ENCODE results near the gene SLC25A42. TPM values are rescaled to one million over a fixed set of nuclear protein-coding genes. Genes with fewer than 3 reads are reported as not detected.

Gene SLC25A42
- total and polyA plus RNA-seq, 2 of the 13 experiments (the other 11 are each of a cell fraction or from before 2014, with no cell fraction given): 12.8 to 18.3 TPM

DNA sequence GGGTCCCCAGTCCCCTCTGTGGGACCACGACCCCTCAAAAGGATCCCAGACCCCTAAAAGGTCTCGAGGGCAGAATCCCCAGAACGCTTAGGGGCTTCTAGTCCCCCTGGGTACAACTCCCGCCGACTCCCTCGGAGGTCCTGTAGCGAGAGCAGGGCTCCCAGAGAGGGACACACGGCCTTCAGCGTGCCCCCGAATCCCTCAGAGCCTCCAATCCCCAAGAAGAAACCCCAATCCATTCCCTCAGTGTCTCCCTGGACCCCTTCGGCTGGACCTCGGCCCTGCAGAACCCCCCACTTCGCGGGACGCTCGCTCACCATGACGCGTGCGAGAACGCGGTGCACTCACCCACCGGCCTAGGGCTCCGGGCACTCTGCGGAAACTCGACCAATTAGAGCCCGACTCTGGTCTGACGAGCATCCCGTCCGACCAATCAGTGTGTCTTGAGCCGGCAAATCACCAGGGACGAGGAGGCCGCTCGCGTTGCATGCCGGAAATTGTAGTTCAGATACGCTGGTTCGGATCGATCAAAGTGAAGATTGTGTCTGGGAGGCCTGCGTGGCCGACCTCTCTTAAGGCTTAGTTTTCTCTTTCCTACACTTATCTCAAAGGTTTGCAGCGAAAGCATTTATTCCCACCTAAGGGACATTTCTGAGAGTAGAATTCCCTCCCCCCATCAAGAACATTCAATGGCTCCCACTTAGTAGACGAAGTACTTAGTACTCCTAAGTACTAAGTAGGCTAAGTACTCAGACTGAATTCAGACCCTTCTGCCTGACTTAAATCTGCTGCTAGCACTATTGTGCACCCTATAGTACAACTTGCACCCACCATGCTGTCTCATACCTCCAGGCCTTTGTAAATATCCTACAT lies 74.6 kb downstream of the SLC25A42 start, which contains the start of gene TMEM161A (continued):
- TF ChIP-seq PLSCR1 (CRISPR knock-in tag; IDR thresholded peaks at IDR 0.05; ENCODE audit: borderline replicate concordance) (no peak), HNF4G (IDR thresholded peaks at IDR 0.05; ENCODE audit: borderline replicate concordance, low read depth, low read length) (no peak), HNF4G (CRISPR knock-in tag; IDR thresholded peaks at IDR 0.05; ENCODE audit: borderline replicate concordance, low read depth) (no peak), ZZZ3 (CRISPR knock-in tag; IDR thresholded peaks at IDR 0.05; ENCODE audit: borderline replicate concordance) (no peak; the same call in 1 of the 2 replicates), SYNCRIP (IDR thresholded peaks at IDR 0.05; ENCODE audit: insufficient read depth, low read depth, low read length) (no peak), NFATC3 (CRISPR knock-in tag; IDR thresholded peaks at IDR 0.05) (no peak), REPIN1 (CRISPR knock-in tag; IDR thresholded peaks at IDR 0.05; ENCODE audit: borderline replicate concordance, low read depth) (0 out of 2 replicates have a peak, but pooled peaks have one; percentile 25), TOE1 (CRISPR knock-in tag; IDR thresholded peaks at IDR 0.05) (no peak), ZNF790 (CRISPR knock-in tag; IDR thresholded peaks at IDR 0.05; ENCODE audit: borderline replicate concordance) (no peak), POLR2G (IDR thresholded peaks at IDR 0.05; ENCODE audit: low read depth, low read length) (peak; percentile 91), ZNF446 (CRISPR knock-in tag; IDR thresholded peaks at IDR 0.05) (no peak), LCORL (IDR thresholded peaks at IDR 0.05) (no peak), LCORL (CRISPR knock-in tag; IDR thresholded peaks at IDR 0.05) (no peak), NR2F6 (IDR thresholded peaks at IDR 0.05) (no peak), NR2F6 (CRISPR knock-in tag; IDR thresholded peaks at IDR 0.05) (0 out of 2 replicates have a peak, but pooled peaks have one; percentile 19), ZNF773 (CRISPR knock-in tag; IDR thresholded peaks at IDR 0.05; ENCODE audit: borderline replicate concordance) (no peak), ZNF709 (CRISPR knock-in tag; IDR thresholded peaks at IDR 0.05) (no peak), KMT2B (CRISPR knock-in tag; IDR thresholded peaks at IDR 0.05) (peak; percentile 72; the same call in 1 of the 2 replicates), HOXA5 (CRISPR knock-in tag; IDR thresholded peaks at IDR 0.05) (0 out of 2 replicates have a peak, but pooled peaks have one; percentile 49), ZNF274 (CRISPR knock-in tag; IDR thresholded peaks at IDR 0.05) (peak; percentile 77), PBX2 (CRISPR knock-in tag; IDR thresholded peaks at IDR 0.05) (peak; percentile 96), ELF3 (CRISPR knock-in tag; IDR thresholded peaks at IDR 0.05) (no peak), ARNT (IDR thresholded peaks at IDR 0.05) (no peak), KLF11 (CRISPR knock-in tag; IDR thresholded peaks at IDR 0.05) (no peak), ZNF44 (CRISPR knock-in tag; IDR thresholded peaks at IDR 0.05) (0 out of 2 replicates have a peak, but pooled peaks have one; percentile 24), STAG1 (CRISPR knock-in tag; IDR thresholded peaks at IDR 0.05) (no peak), RXRB (CRISPR knock-in tag; IDR thresholded peaks at IDR 0.05; ENCODE audit: borderline replicate concordance) (peak; percentile 57), ATRX (CRISPR knock-in tag; IDR thresholded peaks at IDR 0.05; ENCODE audit: borderline replicate concordance) (no peak), ZNF891 (CRISPR knock-in tag; IDR thresholded peaks at IDR 0.05) (no peak), ZEB1 (IDR thresholded peaks at IDR 0.05; ENCODE audit: insufficient replicate concordance, low read depth) (no peak)
- TF ChIP-seq, protein P1, sequence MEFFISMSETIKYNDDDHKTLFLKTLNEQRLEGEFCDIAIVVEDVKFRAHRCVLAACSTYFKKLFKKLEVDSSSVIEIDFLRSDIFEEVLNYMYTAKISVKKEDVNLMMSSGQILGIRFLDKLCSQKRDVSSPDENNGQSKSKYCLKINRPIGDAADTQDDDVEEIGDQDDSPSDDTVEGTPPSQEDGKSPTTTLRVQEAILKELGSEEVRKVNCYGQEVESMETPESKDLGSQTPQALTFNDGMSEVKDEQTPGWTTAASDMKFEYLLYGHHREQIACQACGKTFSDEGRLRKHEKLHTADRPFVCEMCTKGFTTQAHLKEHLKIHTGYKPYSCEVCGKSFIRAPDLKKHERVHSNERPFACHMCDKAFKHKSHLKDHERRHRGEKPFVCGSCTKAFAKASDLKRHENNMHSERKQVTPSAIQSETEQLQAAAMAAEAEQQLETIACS (CRISPR knock-in tag; IDR thresholded peaks at IDR 0.05): no peak

All from HepG2 (cell line).